Cerebellar nuclear complex (tissue), 1 donor: ENCODE results near the gene DOC2B.

Source experiments
- DNase-seq, 2 experiments: peaks; one replicate each; lab custom pipeline; 2025; lab: John Stamatoyannopoulos, UW

Gene DOC2B

GRCh38 chr17:163514-164098, 17.8 kb downstream of the DOC2B start:
- no peak for DNase-seq

- DNase-seq = no peak
These were observed 18.8 kb downstream of the DOC2B start for GRCh38 chr17:162689-163088.

- DNase-seq = no peak
These were observed 20.0 kb downstream of the DOC2B start for GRCh38 chr17:161481-161880.

- no peak for DNase-seq
These were observed 21.1 kb downstream of the DOC2B start for GRCh38 chr17:160336-160735.

- DNase-seq = no peak
These were observed 21.8 kb downstream of the DOC2B start for GRCh38 chr17:159609-160008.

- DNase-seq = no peak
These were observed 23.1 kb downstream of the DOC2B start for GRCh38 chr17:158379-158778.

GRCh38 chr17:157901-158300, 23.5 kb downstream of the DOC2B start:
- DNase-seq = no peak

- no peak for DNase-seq
These were observed 24.5 kb downstream of the DOC2B start for GRCh38 chr17:156946-157345.

- DNase-seq = no peak
These were observed 25.3 kb downstream of the DOC2B start for GRCh38 chr17:156094-156621.

- no peak for DNase-seq
These were observed 25.9 kb downstream of the DOC2B start for GRCh38 chr17:155576-155975.

GRCh38 chr17:153851-154250, 27.6 kb downstream of the DOC2B start:
- DNase-seq = no peak

- DNase-seq = peak in 1 of 2 experiments; percentile 11
These were observed 28.5 kb downstream of the DOC2B start for GRCh38 chr17:152860-153420.

- DNase-seq = no peak
These were observed 29.3 kb downstream of the DOC2B start for GRCh38 chr17:151886-152859.

- DNase-seq = no peak
These were observed 30.4 kb downstream of the DOC2B start for GRCh38 chr17:151004-151403.

GRCh38 chr17:149897-150584, 31.4 kb downstream of the DOC2B start:
- DNase-seq = no peak

- DNase-seq = no peak
These were observed 32.2 kb downstream of the DOC2B start for GRCh38 chr17:149231-149630.

GRCh38 chr17:148757-149156, 32.7 kb downstream of the DOC2B start:
- DNase-seq = no peak

- DNase-seq = no peak
These were observed 33.4 kb downstream of the DOC2B start for GRCh38 chr17:147796-148740.

- DNase-seq = no peak
These were observed 34.3 kb downstream of the DOC2B start for GRCh38 chr17:146983-147761.

GRCh38 chr17:146546-146945, 34.9 kb downstream of the DOC2B start:
- DNase-seq = no peak
